OCI-LY1 (cell line): ENCODE results near the gene CRYBB3.

Experiments
- H2AFZ ChIP-seq: fragments of 200-600 bp; sonication (generic), shearing (Covaris generic); 2 replicates; pipeline ENCODE4 v1.6.0; 2014; ENCODE audit warnings: antibody characterized with exemption, mild to moderate bottlenecking, low read length
- H3F3A ChIP-seq: fragments of 200-600 bp; sonication (generic), shearing (Covaris generic); 2 replicates; pipeline ENCODE4 v1.6.0; 2014; ENCODE audit warnings: mild to moderate bottlenecking, antibody characterized with exemption, low read length, moderate library complexity; ENCODE audit not compliant: insufficient read depth
- H3K27ac ChIP-seq: fragments of 200-600 bp; sonication (generic); 2 replicates; pipeline ENCODE4 v1.5.1; 2014; ENCODE audit warnings: low read length, mixed run types, mild to moderate bottlenecking, low read depth; ENCODE audit not compliant: poor library complexity, severe bottlenecking
- H3K27me3 ChIP-seq: fragments of 200-600 bp; sonication (generic); 2 replicates; pipeline ENCODE4 v1.6.0; 2014; ENCODE audit warnings: antibody characterized with exemption, mild to moderate bottlenecking, low read length, moderate library complexity; ENCODE audit not compliant: insufficient read depth
- H3K36me3 ChIP-seq: fragments of 200-600 bp; sonication (generic); 2 replicates; pipeline ENCODE4 v1.6.1; 2014; ENCODE audit warnings: mild to moderate bottlenecking, antibody characterized with exemption, low read length, moderate library complexity, mixed read lengths; ENCODE audit not compliant: insufficient read depth
- H3K4me1 ChIP-seq: fragments of 200-600 bp; sonication (generic); 2 replicates; pipeline ENCODE4 v1.5.1; 2014; ENCODE audit warnings: mild to moderate bottlenecking, low read length, moderate library complexity; ENCODE audit not compliant: insufficient read depth, severe bottlenecking
- H3K4me2 ChIP-seq: fragments of 200-600 bp; sonication (generic), shearing (Covaris generic); 2 replicates; pipeline ENCODE4 v1.6.1; 2014; ENCODE audit warnings: low read length
- H3K4me3 ChIP-seq: fragments of 200-600 bp; sonication (generic); 2 replicates; pipeline ENCODE4 v1.5.1; 2014; ENCODE audit warnings: low read length, low read depth, mild to moderate bottlenecking, mixed read lengths; ENCODE audit not compliant: poor library complexity, severe bottlenecking
- H3K79me2 ChIP-seq: fragments of 200-600 bp; shearing (Covaris generic); 2 replicates; pipeline ENCODE4 v1.6.1; 2016; ENCODE audit warnings: mixed run types, low read length, mixed read lengths; ENCODE audit not compliant: insufficient read depth
- H3K9ac ChIP-seq: fragments of 200-600 bp; sonication (generic), shearing (Covaris generic); 2 replicates; pipeline ENCODE4 v1.6.1; 2014; ENCODE audit warnings: mild to moderate bottlenecking, low read length, mixed read lengths
- H3K9me2 ChIP-seq: fragments of 200-600 bp; sonication (generic), shearing (Covaris generic); 2 replicates; pipeline ENCODE4 v1.6.1; 2014; ENCODE audit warnings: low read depth, mild to moderate bottlenecking, low read length, mixed read lengths
- H3K9me3 ChIP-seq: fragments of 200-600 bp; shearing (Covaris generic); 2 replicates; pipeline ENCODE4 v1.6.1; 2014; ENCODE audit warnings: low read length, mixed read lengths
- H4K20me1 ChIP-seq: fragments of 200-600 bp; sonication (generic), shearing (Covaris generic); 2 replicates; pipeline ENCODE4 v1.6.0; 2016; ENCODE audit warnings: mild to moderate bottlenecking, low read length; ENCODE audit not compliant: insufficient read depth
- EZH2 ChIP-seq: fragments of 200-600 bp; sonication (generic), shearing (Covaris generic); IDR thresholded peaks from 2 replicates; pipeline ENCODE4 v1.8.0; 2017; ENCODE audit warnings: borderline replicate concordance, mixed run types, mild to moderate bottlenecking, antibody characterized with exemption, low read length, moderate library complexity, mixed read lengths
- TF ChIP-seq, protein P1 (sequence below): fragments of 200-600 bp; sonication (generic), shearing (Covaris generic); IDR thresholded peaks from 2 replicates; pipeline ENCODE4 v1.5.1; 2017; ENCODE audit warnings: mild to moderate bottlenecking, antibody characterized with exemption, low read length, moderate library complexity, mixed read lengths

CRYBB3 gene

DNA sequence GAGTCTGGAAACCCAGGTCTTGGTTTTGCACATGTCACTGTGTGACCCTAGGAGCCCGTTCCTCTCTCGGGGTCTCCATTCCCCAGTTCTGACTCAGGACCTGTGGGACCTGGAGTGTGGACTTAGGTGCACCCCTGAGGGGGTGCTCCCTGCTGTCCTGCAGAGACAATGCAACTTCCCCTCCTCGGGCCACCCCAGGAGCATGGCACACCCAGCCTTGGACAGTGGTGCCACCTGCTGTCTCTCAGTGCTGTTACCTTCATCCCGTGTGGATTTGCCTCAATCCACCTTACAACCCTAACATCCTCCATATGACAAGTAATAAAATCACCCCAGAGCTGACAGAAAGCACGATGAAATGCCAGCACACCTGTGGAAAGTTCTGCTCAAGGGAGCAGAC is 27.5 kb upstream of the CRYBB3 start:
- no peaks in the 10 kb centered on the region for H3K36me3 ChIP-seq
- no peaks in the 10 kb centered on the region for H3K27me3 ChIP-seq
- no peak overlapping the region for H3K9ac ChIP-seq
- no peak overlapping the region for H3K27ac ChIP-seq
- no peak overlapping the region for H3K4me2 ChIP-seq
- no peaks in the 10 kb centered on the region for H3K4me1 ChIP-seq
- H4K20me1 ChIP-seq = no peaks in the 10 kb centered on the region
- no peak overlapping the region for H2AFZ ChIP-seq
- H3K79me2 ChIP-seq = no peaks in the 10 kb centered on the region
- no peak overlapping the region for H3K4me3 ChIP-seq
- H3F3A ChIP-seq = no peaks in the 10 kb centered on the region
- no peak for TF ChIP-seq EZH2
- TF ChIP-seq, protein P1, sequence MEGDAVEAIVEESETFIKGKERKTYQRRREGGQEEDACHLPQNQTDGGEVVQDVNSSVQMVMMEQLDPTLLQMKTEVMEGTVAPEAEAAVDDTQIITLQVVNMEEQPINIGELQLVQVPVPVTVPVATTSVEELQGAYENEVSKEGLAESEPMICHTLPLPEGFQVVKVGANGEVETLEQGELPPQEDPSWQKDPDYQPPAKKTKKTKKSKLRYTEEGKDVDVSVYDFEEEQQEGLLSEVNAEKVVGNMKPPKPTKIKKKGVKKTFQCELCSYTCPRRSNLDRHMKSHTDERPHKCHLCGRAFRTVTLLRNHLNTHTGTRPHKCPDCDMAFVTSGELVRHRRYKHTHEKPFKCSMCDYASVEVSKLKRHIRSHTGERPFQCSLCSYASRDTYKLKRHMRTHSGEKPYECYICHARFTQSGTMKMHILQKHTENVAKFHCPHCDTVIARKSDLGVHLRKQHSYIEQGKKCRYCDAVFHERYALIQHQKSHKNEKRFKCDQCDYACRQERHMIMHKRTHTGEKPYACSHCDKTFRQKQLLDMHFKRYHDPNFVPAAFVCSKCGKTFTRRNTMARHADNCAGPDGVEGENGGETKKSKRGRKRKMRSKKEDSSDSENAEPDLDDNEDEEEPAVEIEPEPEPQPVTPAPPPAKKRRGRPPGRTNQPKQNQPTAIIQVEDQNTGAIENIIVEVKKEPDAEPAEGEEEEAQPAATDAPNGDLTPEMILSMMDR = peak; percentile 35; the same call in 1 of the 2 replicates
- H3K9me2 ChIP-seq = no peaks in the 10 kb centered on the region
- no peaks in the 10 kb centered on the region for H3K9me3 ChIP-seq

DNA sequence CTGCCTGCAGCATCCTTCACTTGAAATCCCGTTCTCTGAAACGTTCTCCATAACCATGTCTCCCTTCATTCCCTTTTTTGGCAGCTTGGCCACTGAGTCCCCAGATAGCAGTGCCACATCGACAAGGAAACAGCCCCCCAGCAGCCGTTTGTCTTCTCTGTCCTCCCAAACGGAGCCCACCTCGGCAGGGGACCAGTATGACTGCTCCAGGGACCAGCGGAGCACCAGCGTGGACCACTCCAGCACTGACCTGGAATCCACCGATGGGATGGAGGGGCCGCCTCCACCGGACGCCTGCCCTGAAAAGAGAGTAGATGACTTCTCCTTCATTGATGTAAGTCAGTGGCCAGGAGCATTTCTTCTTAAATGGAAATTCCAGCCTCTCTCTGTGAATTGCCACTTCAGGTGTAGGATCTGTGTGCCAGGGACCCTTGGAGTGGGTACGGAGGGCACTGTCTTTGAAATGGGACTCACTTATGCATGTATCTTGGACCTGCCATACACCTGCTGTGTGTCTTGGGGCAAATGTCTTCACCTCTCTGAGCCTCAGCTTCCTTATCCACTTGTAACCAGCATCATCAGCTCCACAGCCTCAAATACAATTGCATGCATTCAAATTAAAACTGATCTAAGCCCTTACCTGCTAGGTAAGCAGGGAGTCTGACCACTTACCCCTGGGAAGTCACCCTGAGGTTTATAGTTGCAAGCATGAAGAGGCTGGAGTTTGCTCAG is 25.3 kb upstream of the CRYBB3 start:
- Histone ChIP-seq H3K9ac (no peak overlapping the region), H3K4me1 (no peaks in the 10 kb centered on the region), H4K20me1 (no peaks in the 10 kb centered on the region), H3F3A (no peaks in the 10 kb centered on the region), H3K27ac (no peak overlapping the region), H3K36me3 (no peaks in the 10 kb centered on the region), H3K79me2 (no peaks in the 10 kb centered on the region), H2AFZ (no peak overlapping the region), H3K4me3 (no peak overlapping the region), H3K9me2 (no peaks in the 10 kb centered on the region), H3K4me2 (no peak overlapping the region), H3K9me3 (no peaks in the 10 kb centered on the region), H3K27me3 (no peaks in the 10 kb centered on the region)
- TF ChIP-seq, protein P1 = no peak
- no peak for TF ChIP-seq EZH2

DNA sequence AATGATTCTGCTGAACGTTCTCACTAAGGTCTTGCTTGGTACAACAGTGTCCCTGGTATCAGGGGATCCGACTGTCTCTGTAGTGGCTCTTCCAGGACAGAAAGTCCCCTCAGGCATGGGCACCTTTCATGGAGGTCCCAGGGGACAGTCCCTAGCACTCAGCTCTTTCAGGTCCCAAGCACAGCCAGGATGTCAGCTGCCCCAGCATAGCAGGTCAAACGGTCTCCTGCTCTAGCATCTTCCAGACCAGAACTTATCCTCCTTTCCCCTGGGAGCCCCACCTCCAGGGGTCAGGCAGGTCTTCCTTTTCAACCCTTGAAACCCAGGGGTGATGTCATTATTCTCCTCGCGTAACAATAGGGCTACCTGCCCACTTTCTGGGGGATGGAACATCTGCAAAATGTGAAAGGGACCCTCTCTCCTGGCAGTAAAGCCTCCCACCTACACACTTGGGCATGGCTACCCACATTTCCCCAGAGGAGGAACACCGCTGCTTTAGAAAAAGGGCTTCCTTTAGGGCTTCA is 24.7 kb upstream of the CRYBB3 start:
- no peaks in the 10 kb centered on the region for H3F3A ChIP-seq
- no peak overlapping the region for H2AFZ ChIP-seq
- H3K4me2 ChIP-seq = no peak overlapping the region
- H3K79me2 ChIP-seq = no peaks in the 10 kb centered on the region
- no peaks in the 10 kb centered on the region for H3K4me1 ChIP-seq
- no peak overlapping the region for H3K9ac ChIP-seq
- no peaks in the 10 kb centered on the region for H3K9me2 ChIP-seq
- H3K36me3 ChIP-seq = no peaks in the 10 kb centered on the region
- TF ChIP-seq EZH2 = no peak
- TF ChIP-seq, protein P1 = no peak
- H3K9me3 ChIP-seq = no peaks in the 10 kb centered on the region
- H3K27ac ChIP-seq = no peak overlapping the region
- H3K27me3 ChIP-seq = no peaks in the 10 kb centered on the region
- H3K4me3 ChIP-seq = no peak overlapping the region
- no peaks in the 10 kb centered on the region for H4K20me1 ChIP-seq
